IPS-18a (cell line): Measurements from ENCODE around the gene POLR1C.
"Not testable (repeated sequence)": the region's sequence is repeated elsewhere in the genome, so short reads cannot be mapped to it uniquely, and the experiment has no call there.

Source experiments
- H3K27ac ChIP-seq: one replicate; pipeline ENCODE4 v1.5.1; 2013; ENCODE audit warnings: low read length
- H3K27me3 ChIP-seq: one replicate; pipeline ENCODE4 v1.6.1; 2013; ENCODE audit warnings: mild to moderate bottlenecking, low read length; ENCODE audit not compliant: control insufficient read depth, insufficient read depth
- H3K36me3 ChIP-seq: one replicate; pipeline ENCODE4 v1.6.1; 2013; ENCODE audit warnings: low read depth, low read length; ENCODE audit not compliant: control insufficient read depth
- H3K4me1 ChIP-seq: one replicate; pipeline ENCODE4 v1.6.1; 2013; ENCODE audit warnings: low read depth, low read length; ENCODE audit not compliant: control insufficient read depth
- H3K4me3 ChIP-seq: one replicate; pipeline ENCODE4 v1.5.1; 2013; ENCODE audit warnings: low read length
- H3K9ac ChIP-seq: one replicate; pipeline ENCODE4 v1.6.1; 2013; ENCODE audit warnings: mild to moderate bottlenecking, low read length, moderate library complexity
- H3K9me3 ChIP-seq: one replicate; pipeline ENCODE4 v1.6.1; 2013; ENCODE audit warnings: low read depth, low read length; ENCODE audit not compliant: control insufficient read depth

Gene POLR1C

DNA sequence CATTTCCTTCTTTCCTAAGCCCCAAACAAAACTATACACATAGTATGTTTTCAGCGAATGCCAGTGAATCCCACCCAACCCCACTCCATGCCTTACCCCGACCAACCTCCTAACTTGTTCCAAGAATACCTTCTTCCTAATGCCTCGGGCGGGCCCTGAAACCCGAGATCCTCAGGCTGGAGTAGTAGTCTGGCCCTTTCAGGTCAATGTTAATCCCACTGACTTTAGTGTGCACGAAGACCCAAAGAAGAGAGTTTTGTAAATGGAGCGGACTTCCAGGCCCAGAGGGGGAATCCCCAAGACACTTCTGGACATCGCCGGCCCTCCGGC is 557 bp upstream of the POLR1C start:
- Histone ChIP-seq H3K9ac (peak overlapping the region; percentile 100), H3K4me3 (peak overlapping the region; percentile 100), H3K27me3 (no peaks in the 10 kb centered on the region), H3K36me3 (peaks cover 59% of the 10 kb centered on the region), H3K27ac (peak overlapping the region; percentile 60), H3K9me3 (no peaks in the 10 kb centered on the region), H3K4me1 (peaks cover 5% of the 10 kb centered on the region)

GRCh38 chr6:43517505-43518357 is 842 bp downstream of the POLR1C start:
- H3K4me1 ChIP-seq, result peaks cover 5% of the 10 kb centered on the region
- H3K27ac ChIP-seq, result peak overlapping the region; percentile 98
- no peaks in the 10 kb centered on the region for H3K27me3 ChIP-seq
- H3K9ac ChIP-seq, result peak overlapping the region; percentile 100
- no peaks in the 10 kb centered on the region for H3K9me3 ChIP-seq
- H3K4me3 ChIP-seq, result peak overlapping the region; percentile 100
- H3K36me3 ChIP-seq, result peaks cover 60% of the 10 kb centered on the region

DNA sequence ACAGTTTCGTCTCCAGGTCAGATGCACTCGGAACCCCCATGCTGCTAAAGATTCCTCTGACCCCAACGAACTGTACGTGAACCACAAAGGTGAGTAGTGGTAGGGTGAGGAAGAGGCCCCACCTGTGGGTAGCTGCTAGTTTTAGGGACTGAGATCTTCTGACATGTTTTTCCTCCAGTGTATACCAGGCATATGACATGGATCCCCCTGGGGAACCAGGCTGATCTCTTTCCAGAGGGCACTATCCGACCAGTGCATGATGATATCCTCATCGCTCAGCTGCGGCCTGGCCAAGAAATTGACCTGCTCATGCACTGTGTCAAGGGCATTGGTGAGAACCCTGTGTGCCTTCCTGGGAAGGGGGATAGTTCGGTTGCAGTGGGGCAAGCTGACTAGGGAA is 3.2 kb downstream of the POLR1C start:
- Histone ChIP-seq H3K9me3 (no peaks in the 10 kb centered on the region), H3K27ac (no peak overlapping the region), H3K4me3 (no peak overlapping the region), H3K9ac (no peak overlapping the region), H3K4me1 (peaks cover 5% of the 10 kb centered on the region), H3K27me3 (no peaks in the 10 kb centered on the region), H3K36me3 (peaks cover 64% of the 10 kb centered on the region)

DNA sequence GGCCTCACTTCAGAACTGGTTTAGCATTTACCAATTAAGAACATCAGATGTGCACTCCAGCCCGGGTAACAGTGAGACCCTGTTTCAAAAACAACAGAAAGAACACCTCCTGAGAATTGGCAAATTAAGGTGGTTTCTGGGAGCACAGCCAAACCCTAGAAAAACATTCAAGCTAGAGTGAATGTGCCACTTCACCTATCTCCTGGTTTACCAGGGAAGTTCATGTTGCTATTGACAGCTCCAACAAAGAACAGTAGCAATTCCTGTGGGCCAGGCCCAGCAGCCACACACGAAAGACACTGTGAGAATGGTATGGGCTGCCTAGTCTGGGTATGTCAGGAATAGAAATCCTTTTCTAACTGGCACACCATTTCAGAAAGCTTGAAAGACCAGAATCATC is 4.9 kb downstream of the POLR1C start:
- peaks cover 75% of the 10 kb centered on the region for H3K36me3 ChIP-seq

DNA sequence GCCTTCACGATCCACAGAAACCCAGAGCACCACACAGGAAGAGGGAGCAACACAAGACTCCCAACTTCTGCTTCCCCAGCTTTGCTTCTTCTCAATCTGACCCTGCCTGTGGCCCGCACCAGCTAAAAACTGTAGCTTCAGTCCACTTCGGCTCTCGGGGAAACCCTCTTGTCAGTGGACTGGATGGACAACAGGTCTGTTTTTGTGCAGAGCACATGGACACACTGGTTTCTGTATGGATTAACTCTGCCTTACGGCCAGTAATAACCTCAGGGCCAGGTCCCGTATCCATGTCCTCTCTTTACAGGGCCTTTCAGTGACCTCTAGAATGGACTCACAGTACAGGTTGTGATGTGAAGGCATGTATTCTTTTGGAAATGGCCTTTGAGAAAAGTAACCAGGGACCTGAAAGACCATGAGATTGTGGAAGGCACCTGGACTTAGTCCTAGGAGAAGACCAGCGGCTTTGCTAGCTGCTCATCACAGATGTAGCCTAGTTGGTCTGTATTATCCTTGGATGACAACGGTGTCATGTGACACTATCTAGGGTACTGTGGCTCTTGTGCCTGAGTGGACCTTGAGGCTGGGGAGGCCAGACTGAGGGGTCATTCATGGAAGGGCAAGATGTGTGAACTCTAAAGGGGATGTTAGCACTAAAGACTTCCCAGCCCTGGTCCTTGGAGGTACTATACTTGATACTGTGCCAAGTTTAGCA is 5.8 kb downstream of the POLR1C start:
- no peaks in the 10 kb centered on the region for H3K27me3 ChIP-seq
- H3K9me3 ChIP-seq, result no peaks in the 10 kb centered on the region
- H3K27ac ChIP-seq, result no peak overlapping the region
- H3K4me1 ChIP-seq, result no peaks in the 10 kb centered on the region
- H3K36me3 ChIP-seq, result peaks cover 83% of the 10 kb centered on the region
- H3K9ac ChIP-seq, result no peak overlapping the region
- no peak overlapping the region for H3K4me3 ChIP-seq

More for the DNA sequence above, 4.9 kb downstream of the POLR1C start:
- H3K9ac ChIP-seq, result no peak overlapping the region
- no peaks in the 10 kb centered on the region for H3K27me3 ChIP-seq
- H3K27ac ChIP-seq, result no peak overlapping the region
- H3K4me3 ChIP-seq, result no peak overlapping the region
- H3K9me3 ChIP-seq, result no peaks in the 10 kb centered on the region
- H3K4me1 ChIP-seq, result no peaks in the 10 kb centered on the region

DNA sequence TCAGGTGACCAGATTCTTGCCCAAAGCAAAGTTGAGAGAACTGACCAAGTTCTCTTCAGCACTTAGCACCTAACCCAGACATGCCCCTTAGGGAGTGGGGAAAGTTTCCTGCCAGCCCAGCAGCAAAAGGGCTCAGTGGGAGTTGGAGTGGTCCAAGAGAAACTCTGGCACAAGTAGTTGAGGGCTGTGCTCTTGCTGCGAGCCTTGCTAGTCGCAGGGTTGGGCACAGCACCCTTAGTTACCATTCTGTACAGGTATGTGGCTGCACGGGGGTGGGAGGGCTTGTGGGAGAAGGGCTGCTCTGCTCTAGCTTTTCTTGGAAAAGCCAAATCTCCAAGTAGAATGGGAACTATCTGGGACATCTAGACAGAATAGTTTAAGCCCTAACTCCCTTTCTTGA is 6.4 kb downstream of the POLR1C start:
- H3K36me3 ChIP-seq, result peaks cover 88% of the 10 kb centered on the region
- no peaks in the 10 kb centered on the region for H3K27me3 ChIP-seq
- no peak overlapping the region for H3K4me3 ChIP-seq
- no peak overlapping the region for H3K27ac ChIP-seq
- H3K4me1 ChIP-seq, result no peaks in the 10 kb centered on the region
- no peaks in the 10 kb centered on the region for H3K9me3 ChIP-seq
- H3K9ac ChIP-seq, result no peak overlapping the region

- no peaks in the 10 kb centered on the region for H3K27me3 ChIP-seq
- no peaks in the 10 kb centered on the region for H3K4me1 ChIP-seq
- no peak overlapping the region for H3K27ac ChIP-seq
- no peak overlapping the region for H3K4me3 ChIP-seq
- no peak overlapping the region for H3K9ac ChIP-seq
- H3K36me3 ChIP-seq, result peaks cover 93% of the 10 kb centered on the region
- no peaks in the 10 kb centered on the region for H3K9me3 ChIP-seq
Observed at GRCh38 chr6:43524483-43524961, 7.6 kb downstream of the POLR1C start.

DNA sequence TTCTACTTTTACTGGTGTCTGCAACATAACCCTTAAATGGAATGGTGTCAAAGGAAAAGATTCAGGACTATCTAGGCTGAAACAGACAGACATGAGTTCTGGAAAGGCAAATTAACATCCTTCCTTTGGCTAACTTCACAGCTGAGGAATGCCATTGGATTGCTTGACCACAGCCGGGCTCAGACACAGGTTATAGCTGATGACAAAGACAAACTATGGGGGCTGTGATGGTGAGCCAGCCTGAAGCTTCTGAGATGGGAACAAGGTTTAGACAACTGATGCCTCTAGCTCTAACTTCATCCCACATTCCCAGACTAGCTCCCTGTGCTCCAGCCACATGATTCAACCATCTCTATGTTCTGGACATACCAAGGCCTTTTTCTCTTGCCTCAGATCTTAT is 15.3 kb downstream of the POLR1C start:
- no peak overlapping the region for H3K4me3 ChIP-seq
- H3K4me1 ChIP-seq, result no peaks in the 10 kb centered on the region
- peaks cover 70% of the 10 kb centered on the region for H3K36me3 ChIP-seq
- H3K27ac ChIP-seq, result no peak overlapping the region
- no peaks in the 10 kb centered on the region for H3K9me3 ChIP-seq
- H3K27me3 ChIP-seq, result no peaks in the 10 kb centered on the region
- no peak overlapping the region for H3K9ac ChIP-seq

DNA sequence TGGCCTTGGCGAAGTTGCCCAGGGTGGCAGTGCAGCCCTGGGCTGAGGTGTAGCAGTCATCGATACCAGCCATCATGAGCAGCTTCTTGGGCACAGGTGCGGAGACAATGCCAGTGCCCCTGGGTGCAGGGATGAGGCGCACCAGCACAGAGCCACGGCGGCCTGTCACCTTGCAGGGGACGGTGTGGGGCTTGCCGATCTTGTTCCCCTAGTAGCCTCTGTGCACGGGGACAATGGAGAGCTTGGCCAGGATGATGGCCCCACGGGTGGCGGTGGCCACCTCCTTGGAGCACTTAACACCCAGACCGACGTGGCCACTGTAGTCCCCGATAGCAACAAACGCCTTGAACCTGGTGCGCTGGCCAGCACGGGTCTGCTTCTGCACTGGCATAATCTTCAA is 22.1 kb downstream of the POLR1C start:
- H3K36me3 ChIP-seq, result peaks cover 50% of the 10 kb centered on the region
- not testable (repeated sequence) for H3K9me3 ChIP-seq, H3K9ac ChIP-seq

DNA sequence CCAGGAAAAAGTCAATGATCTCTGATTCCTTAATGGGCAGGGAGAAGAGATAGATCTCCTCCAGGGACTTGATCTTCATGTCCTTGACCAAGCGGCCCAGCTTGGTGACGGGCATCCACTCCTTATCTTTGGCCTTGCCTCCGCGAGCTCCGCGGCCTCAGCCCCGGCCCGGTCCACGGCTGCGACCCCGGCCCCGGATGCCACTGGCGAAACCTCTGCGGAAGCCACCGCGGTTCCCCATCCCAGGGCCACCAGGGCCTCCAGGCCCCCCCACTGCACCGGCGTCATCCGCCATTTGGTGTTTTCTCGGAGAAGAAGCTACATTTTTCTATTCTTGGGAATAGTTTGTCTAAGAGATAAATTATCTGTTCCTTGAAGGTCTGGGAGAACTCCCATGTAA is 22.5 kb downstream of the POLR1C start:
- H3K36me3 ChIP-seq, result peaks cover 50% of the 10 kb centered on the region
- not testable (repeated sequence) for H3K27me3 ChIP-seq, H3K9ac ChIP-seq, H3K4me3 ChIP-seq, H3K27ac ChIP-seq, H3K4me1 ChIP-seq, H3K9me3 ChIP-seq

More for the DNA sequence above, 22.1 kb downstream of the POLR1C start:
- H3K4me3 ChIP-seq, H3K27ac ChIP-seq, H3K27me3 ChIP-seq, H3K4me1 ChIP-seq: not testable (repeated sequence)

DNA sequence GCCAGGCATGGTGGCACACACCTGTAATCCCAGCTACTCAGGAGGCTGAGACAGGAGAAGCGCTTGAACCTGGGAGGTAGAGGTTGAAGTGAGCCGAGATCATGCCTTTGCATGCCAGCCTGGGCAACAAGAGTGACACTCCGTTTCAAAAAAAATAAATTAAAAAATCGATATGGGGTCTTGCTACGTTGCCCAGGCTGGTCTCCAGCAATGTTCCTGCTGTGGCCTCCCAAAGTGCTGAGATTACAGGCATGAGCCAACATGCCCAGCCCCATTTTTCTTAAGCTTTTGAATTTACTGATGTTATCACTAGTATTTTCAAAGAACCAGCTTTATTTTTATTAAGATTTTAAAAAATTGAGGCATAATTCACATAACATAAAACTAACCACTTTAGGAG is 23.6 kb downstream of the POLR1C start:
- H3K9ac ChIP-seq, result no peak overlapping the region
- H3K4me3 ChIP-seq, result no peak overlapping the region
- no peaks in the 10 kb centered on the region for H3K27me3 ChIP-seq
- H3K9me3 ChIP-seq, result no peaks in the 10 kb centered on the region
- peaks cover 58% of the 10 kb centered on the region for H3K36me3 ChIP-seq
- H3K4me1 ChIP-seq, result no peaks in the 10 kb centered on the region
- H3K27ac ChIP-seq, result no peak overlapping the region
